IMR-90 (cell line): ENCODE measurements around the gene AGR3. TPM values are rescaled to one million over a fixed set of nuclear protein-coding genes. Genes with fewer than 3 reads are reported as not detected.

Experiments used
- ATAC-seq: fragments of 200-7000 bp; cut with Tn5 transposase; 2 replicates; pipeline ENCODE4 v1.9.1; 2020; ENCODE audit warnings: low read depth, mild to moderate bottlenecking, moderate library complexity
- BruUV-seq: library from RNA; stranded (reverse); fragments of 400-500 nt; replicated peaks from 2 replicates; lab custom pipeline; 2021; lab: Mats Ljungman, UMichigan
- CTCF ChIA-PET: fragments of 300-600 bp; formaldehyde crosslinking; extraction: SDS; loops from one replicate; lab custom pipeline; 2021; ENCODE audit warnings: antibody characterized with exemption; lab: Yijun Ruan, JAX
- POLR2A ChIA-PET: fragments of 300-600 bp; sonication (Branson Sonifier 250); formaldehyde crosslinking; loops from one replicate; lab custom pipeline; 2022; ENCODE audit warnings: antibody characterized with exemption; ENCODE audit not compliant: unreplicated experiment; lab: Charles Lee
- DNase-seq: peaks from one replicate; pipeline ENCODE4 v3.0.0; 2013
- H2AFZ ChIP-seq: replicated peaks from 2 replicates; pipeline ENCODE3; 2013; ENCODE audit warnings: low read length, mild to moderate bottlenecking; ENCODE audit not compliant: poor library complexity
- H2AK5ac ChIP-seq: 2 replicates; pipeline ENCODE4 v1.6.1; 2013; ENCODE audit warnings: low read depth, low read length, inconsistent platforms
- H2AK9ac ChIP-seq: replicated peaks from 2 replicates; pipeline ENCODE3; 2013; ENCODE audit warnings: mild to moderate bottlenecking, low read depth, low read length, moderate library complexity; ENCODE audit not compliant: poor library complexity
- H2BK120ac ChIP-seq: 2 replicates; pipeline ENCODE4 v1.6.1; 2013; ENCODE audit warnings: low read depth, low read length, inconsistent platforms
- H2BK15ac ChIP-seq: 3 replicates; pipeline ENCODE4 v1.6.1; 2013; ENCODE audit warnings: low read depth, low read length, inconsistent platforms
- H2BK20ac ChIP-seq: 2 replicates; pipeline ENCODE4 v1.6.1; 2013; ENCODE audit warnings: low read depth, mild to moderate bottlenecking, inconsistent platforms, low read length, moderate library complexity
- H2BK5ac ChIP-seq: 2 replicates; pipeline ENCODE4 v1.6.1; 2013; ENCODE audit warnings: mild to moderate bottlenecking, low read depth, low read length, inconsistent platforms; ENCODE audit not compliant: poor library complexity, severe bottlenecking
- H3K14ac ChIP-seq: replicated peaks from 2 replicates; pipeline ENCODE4 v1.6.1; 2013; ENCODE audit warnings: low read depth, low read length, inconsistent platforms
- H3K18ac ChIP-seq: 2 replicates; pipeline ENCODE4 v1.6.1; 2013; ENCODE audit warnings: low read depth, low read length, control low read depth
- H3K23ac ChIP-seq: 2 replicates; pipeline ENCODE4 v1.6.1; 2013; ENCODE audit warnings: low read depth, low read length, inconsistent platforms
- H3K27ac ChIP-seq: 2 replicates; pipeline ENCODE4 v1.5.1; 2013; ENCODE audit warnings: mild to moderate bottlenecking, control low read depth, low read length; ENCODE audit not compliant: insufficient read depth
- H3K27me3 ChIP-seq: 2 replicates; pipeline ENCODE4 v1.6.1; 2013; ENCODE audit warnings: low read length; ENCODE audit not compliant: control insufficient read depth, insufficient read depth
- H3K36me3 ChIP-seq: 2 replicates; pipeline ENCODE4 v1.6.1; 2013; ENCODE audit warnings: low read length, mixed read lengths; ENCODE audit not compliant: control insufficient read depth, insufficient read depth
- H3K4ac ChIP-seq: 2 replicates; pipeline ENCODE4 v1.6.1; 2013; ENCODE audit warnings: low read depth, low read length, inconsistent platforms
- H3K4me1 ChIP-seq: 2 replicates; pipeline ENCODE4 v1.6.1; 2013; ENCODE audit warnings: low read length, mixed read lengths; ENCODE audit not compliant: control insufficient read depth, insufficient read depth
- H3K4me2 ChIP-seq: 2 replicates; pipeline ENCODE4 v1.6.1; 2013; ENCODE audit warnings: low read depth, mild to moderate bottlenecking, control low read depth, low read length, moderate library complexity
- H3K4me3 ChIP-seq: 2 replicates; pipeline ENCODE4 v1.5.1; 2013; ENCODE audit warnings: low read depth, mild to moderate bottlenecking, control low read depth, low read length, moderate library complexity; ENCODE audit not compliant: insufficient read depth
- H3K56ac ChIP-seq: 2 replicates; pipeline ENCODE4 v1.6.1; 2013; ENCODE audit warnings: low read length, inconsistent platforms; ENCODE audit not compliant: insufficient read depth; ENCODE audit errors: extremely low read depth
- H3K79me1 ChIP-seq, 2 experiments: 2 replicates each; pipeline ENCODE4 v1.6.1; 2013; ENCODE audit warnings: low read length in 2 of 2, inconsistent platforms in 1 of 2, low read depth in 1 of 2
- H3K9ac ChIP-seq: 2 replicates; pipeline ENCODE4 v1.6.1; 2013; ENCODE audit warnings: low read depth, low read length, control low read depth
- H3K9me1 ChIP-seq: 2 replicates; pipeline ENCODE4 v1.6.1; 2013; ENCODE audit warnings: low read length, inconsistent platforms; ENCODE audit not compliant: insufficient read depth
- H3K9me3 ChIP-seq: 2 replicates; pipeline ENCODE4 v1.6.1; 2013; ENCODE audit warnings: low read length; ENCODE audit not compliant: control insufficient read depth, insufficient read depth
- H4K20me1 ChIP-seq: 2 replicates; pipeline ENCODE4 v1.6.1; 2013; ENCODE audit warnings: low read length, inconsistent platforms; ENCODE audit not compliant: insufficient read depth
- H4K5ac ChIP-seq: 2 replicates; pipeline ENCODE4 v1.6.1; 2013; ENCODE audit warnings: mild to moderate bottlenecking, low read depth, low read length, control low read depth
- H4K8ac ChIP-seq, 2 experiments: 2 replicates each; pipeline ENCODE4 v1.6.1; 2013; ENCODE audit warnings: low read depth in 2 of 2, low read length in 2 of 2, control low read depth in 1 of 2, inconsistent platforms in 1 of 2
- H4K91ac ChIP-seq: 2 replicates; pipeline ENCODE4 v1.6.1; 2013; ENCODE audit warnings: low read depth, low read length, inconsistent platforms; ENCODE audit not compliant: insufficient read depth
- CEBPB ChIP-seq: IDR thresholded peaks from 2 replicates; pipeline ENCODE4 v1.6.1; 2012; ENCODE audit warnings: low read depth, low read length, improper control_type of control experiment
- CHD1 ChIP-seq: IDR thresholded peaks from 2 replicates; pipeline ENCODE4 v1.6.1; 2012; ENCODE audit warnings: low read depth, low read length, improper control_type of control experiment
- FOS ChIP-seq: fragments of 150-350 bp; IDR thresholded peaks from 2 replicates; pipeline ENCODE4 v1.6.1; 2016; ENCODE audit warnings: low read depth, low read length
- MAFK ChIP-seq: IDR thresholded peaks from 2 replicates; pipeline ENCODE4 v1.6.1; 2012; ENCODE audit warnings: low read depth, low read length, improper control_type of control experiment
- MAZ ChIP-seq: IDR thresholded peaks from 2 replicates; pipeline ENCODE4 v1.6.1; 2012; ENCODE audit warnings: low read depth, mild to moderate bottlenecking, low read length, improper control_type of control experiment, moderate library complexity, borderline replicate concordance
- MXI1 ChIP-seq: IDR thresholded peaks from 2 replicates; pipeline ENCODE4 v1.6.1; 2012; ENCODE audit warnings: low read depth, mild to moderate bottlenecking, low read length, moderate library complexity, borderline replicate concordance
- POLR2A ChIP-seq: IDR thresholded peaks from 2 replicates; pipeline ENCODE4 v1.6.1; 2012; ENCODE audit warnings: mild to moderate bottlenecking, low read depth, low read length
- RAD21 ChIP-seq: IDR thresholded peaks from 2 replicates; pipeline ENCODE4 v1.6.1; 2012; ENCODE audit warnings: low read length, improper control_type of control experiment
- RCOR1 ChIP-seq: IDR thresholded peaks from 2 replicates; pipeline ENCODE4 v1.6.1; 2012; ENCODE audit warnings: mild to moderate bottlenecking, low read length, improper control_type of control experiment; ENCODE audit not compliant: insufficient replicate concordance
- RFX5 ChIP-seq: IDR thresholded peaks from 2 replicates; pipeline ENCODE4 v1.8.0; 2012; ENCODE audit warnings: low read depth, mild to moderate bottlenecking, low read length, moderate library complexity
- SMC3 ChIP-seq: fragments of 150-350 bp; IDR thresholded peaks from 2 replicates; pipeline ENCODE4 v1.6.1; 2016; ENCODE audit warnings: low read depth, mild to moderate bottlenecking, antibody characterized with exemption, low read length, moderate library complexity
- USF2 ChIP-seq: fragments of 150-350 bp; IDR thresholded peaks from 2 replicates; pipeline ENCODE4 v1.6.1; 2017; ENCODE audit warnings: mild to moderate bottlenecking, antibody characterized with exemption, low read length, low read depth
- whole genome bisulfite sequencing, 2 experiments: methylation state at CpG; one replicate each; pipeline versions ENCODE4 v1.1.5 to v1.1.7; 2013; ENCODE audit warnings: missing lambda C conversion rate in 2 of 2; ENCODE audit not compliant: insufficient read length in 1 of 2; ENCODE audit errors: extremely low coverage in 2 of 2; 5-methylcytosine and 5-hydroxymethylcytosine counted together
- dilution Hi-C: fragments of 300-500 bp; cut with HindIII; formaldehyde crosslinking; loops from one replicate; pipeline ENCODE4 v1.14.3; 2018; ENCODE audit warnings: low sequenced_read_pairs; ENCODE audit not compliant: unreplicated experiment
- in situ Hi-C: fragments of 300-500 bp; cut with MboI; formaldehyde crosslinking; loops from 3 replicates; pipeline ENCODE4 v1.14.3; 2019; ENCODE audit warnings: low sequenced_read_pairs, inconsistent platforms, mixed read lengths
- intact Hi-C: fragments of 100-400 bp; cut with micrococcal nuclease; formaldehyde crosslinking; loops from 2 replicates; pipeline ENCODE4 v1.10.0; 2022
- polyA plus RNA-seq, 3 experiments: library from polyadenylated mRNA; depleted of rRNA; stranded (reverse); fragments of >200 nt; gene quantifications; 2 replicates each; pipeline ENCODE4 v1.2.3, GENCODE V29; 2012; ENCODE audit warnings: low replicate concordance in 1 of 3
- total RNA-seq: library from RNA; depleted of rRNA; stranded (reverse); fragments of >200 nt; gene quantifications from 2 replicates; pipeline ENCODE4 v1.2.3, GENCODE V29; 2012
- TF ChIP-seq, protein P1 (sequence below): fragments of 150-350 bp; IDR thresholded peaks from 2 replicates; pipeline ENCODE4 v1.6.1; 2016; ENCODE audit warnings: low read depth, mild to moderate bottlenecking, low read length, moderate library complexity, borderline replicate concordance

Gene AGR3
- total and polyA plus RNA-seq, 2 of the 4 experiments (the other 2 are of a cell fraction) = not detected

GRCh38 chr7:16914771-16915170 is 33.0 kb upstream of the AGR3 start (continued):
- no peak for TF ChIP-seq RCOR1

DNA sequence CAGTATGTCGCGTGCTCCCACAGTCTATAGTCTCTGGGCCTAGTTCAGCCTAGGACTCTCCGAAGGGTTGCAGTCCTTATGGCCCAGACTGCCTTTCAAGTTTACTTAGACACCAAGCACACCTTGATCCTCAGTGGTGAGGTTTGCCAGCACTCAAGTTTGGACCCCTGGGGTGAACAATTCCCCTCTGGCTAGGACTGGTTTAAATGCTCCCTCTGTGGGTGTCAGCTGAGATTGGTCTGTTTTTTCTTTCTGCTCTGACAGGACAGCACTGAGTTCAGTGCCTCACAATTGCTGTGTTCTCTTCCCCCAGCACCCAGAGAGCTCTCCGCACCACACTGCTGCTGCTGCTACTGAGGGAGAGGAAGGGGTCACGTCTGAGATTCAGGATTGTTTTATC is 31.9 kb upstream of the AGR3 start:
- TF ChIP-seq FOS = no peak
- no peak for TF ChIP-seq RFX5
- TF ChIP-seq MAZ = no peak
- TF ChIP-seq RCOR1 = no peak
- no peak for TF ChIP-seq CEBPB
- TF ChIP-seq USF2 = no peak
- TF ChIP-seq, protein P1, sequence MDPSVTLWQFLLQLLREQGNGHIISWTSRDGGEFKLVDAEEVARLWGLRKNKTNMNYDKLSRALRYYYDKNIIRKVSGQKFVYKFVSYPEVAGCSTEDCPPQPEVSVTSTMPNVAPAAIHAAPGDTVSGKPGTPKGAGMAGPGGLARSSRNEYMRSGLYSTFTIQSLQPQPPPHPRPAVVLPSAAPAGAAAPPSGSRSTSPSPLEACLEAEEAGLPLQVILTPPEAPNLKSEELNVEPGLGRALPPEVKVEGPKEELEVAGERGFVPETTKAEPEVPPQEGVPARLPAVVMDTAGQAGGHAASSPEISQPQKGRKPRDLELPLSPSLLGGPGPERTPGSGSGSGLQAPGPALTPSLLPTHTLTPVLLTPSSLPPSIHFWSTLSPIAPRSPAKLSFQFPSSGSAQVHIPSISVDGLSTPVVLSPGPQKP = no peak
- no peak for TF ChIP-seq SMC3
- no peak for TF ChIP-seq RAD21
- TF ChIP-seq POLR2A = no peak
- no peak for TF ChIP-seq CHD1
- TF ChIP-seq MXI1 = no peak
- no peak for TF ChIP-seq MAFK
- Histone ChIP-seq H3K27ac (no peak overlapping the region), H3K27me3 (no peaks in the 10 kb centered on the region), H3K79me1 (no peaks in the 10 kb centered on the region), H2BK120ac (no peak overlapping the region), H3K56ac (no peak overlapping the region), H3K23ac (no peak overlapping the region), H3K9me3 (no peaks in the 10 kb centered on the region), H3K14ac (no peak overlapping the region), H3K4me3 (no peak overlapping the region), H3K4me1 (peaks cover 7% of the 10 kb centered on the region; the same call in 1 of the 2 replicates), H3K4me2 (no peak overlapping the region), H4K20me1 (no peaks in the 10 kb centered on the region; the same call in 1 of the 2 replicates), H2AK5ac (no peak overlapping the region), H3K9me1 (peaks cover 3% of the 10 kb centered on the region; the same call in 1 of the 2 replicates), H4K91ac (no peak overlapping the region), H2BK20ac (peak overlapping the region; percentile 5), H3K4ac (no peak overlapping the region), H2BK5ac (peak overlapping the region; percentile 55), H3K18ac (0 out of 2 replicates have a peak overlapping the region, but pooled peaks have one; percentile 32), H3K36me3 (no peaks in the 10 kb centered on the region), H4K8ac (no peak overlapping the region), H4K5ac (no peak overlapping the region; the same call in 1 of the 2 replicates), H3K9ac (no peak overlapping the region), H2AK9ac (no peak overlapping the region), H2AFZ (no peak overlapping the region), H2BK15ac (no peak overlapping the region)
- no CpG with 5 or more reads among the region's 5 CpGs for WGBS, 2 experiments
- DNase-seq = no peak
- in situ Hi-C loops (loop anchor here (10.0 to 25.0 kb wide), 4 partner anchors 219 to 1424 kb away; no protein-coding TSS in a partner anchor), intact Hi-C loops (loop anchor here (10.0 kb wide), 1 partner anchor 489 kb away; the partner anchor contains the start of gene CRPPA), dilution Hi-C loops (no loop called here)
- POLR2A ChIA-PET = no interaction called here
- CTCF ChIA-PET = interaction anchor here (1.4 to 1.6 kb wide), 2 partner anchors 19 to 22 kb away, joined by 5 to 6 read pairs; no protein-coding TSS in a partner anchor
- no peak for ATAC-seq
- no TSS peak for BruUV-seq
